HEK293 (cell line): ENCODE measurements around the gene KLK6.
A peak's percentile ranks its signal among the peaks of the same experiment; 100 is the strongest.

ENCODE experiments used
- AEBP2 ChIP-seq: fragments of 450-650 bp; formaldehyde crosslinking; IDR thresholded peaks from 2 replicates; pipeline ENCODE4 v1.5.1; 2016; ENCODE audit warnings: missing biosample characterization, missing genetic modification characterization, borderline replicate concordance
- BCL6B ChIP-seq: fragments of 450-650 bp; formaldehyde crosslinking; IDR thresholded peaks from 2 replicates; pipeline ENCODE4 v1.5.1; 2017; ENCODE audit warnings: missing biosample characterization, missing genetic modification characterization
- FEZF1 ChIP-seq: fragments of 450-650 bp; formaldehyde crosslinking; IDR thresholded peaks from 2 replicates; pipeline ENCODE4 v1.5.1; 2016; ENCODE audit warnings: missing biosample characterization, missing genetic modification characterization
- GLI2 ChIP-seq: fragments of 450-650 bp; formaldehyde crosslinking; IDR thresholded peaks from 2 replicates; pipeline ENCODE4; 2017; ENCODE audit warnings: missing biosample characterization, missing genetic modification characterization, low read depth, borderline replicate concordance
- HIC1 ChIP-seq: fragments of 450-650 bp; formaldehyde crosslinking; IDR thresholded peaks from 2 replicates; pipeline ENCODE4 v1.5.1; 2016; ENCODE audit warnings: missing biosample characterization, missing genetic modification characterization
- HOXA7 ChIP-seq: sonication (generic); formaldehyde crosslinking; IDR thresholded peaks from 2 replicates; pipeline ENCODE4 v1.8.1; 2022; ENCODE audit warnings: missing genetic modification reagents, borderline replicate concordance
- KLF17 ChIP-seq: fragments of 450-650 bp; formaldehyde crosslinking; IDR thresholded peaks from 2 replicates; pipeline ENCODE4 v1.5.1; 2016; ENCODE audit warnings: missing biosample characterization, missing genetic modification characterization
- MEIS1 ChIP-seq: sonication (generic); formaldehyde crosslinking; IDR thresholded peaks from 2 replicates; pipeline ENCODE4 v1.8.1; 2022; ENCODE audit warnings: missing genetic modification reagents, mild to moderate bottlenecking, borderline replicate concordance
- OVOL3 ChIP-seq: fragments of 450-650 bp; formaldehyde crosslinking; IDR thresholded peaks from 2 replicates; pipeline ENCODE4 v1.5.1; 2016; ENCODE audit warnings: missing biosample characterization, missing genetic modification characterization
- REPIN1 ChIP-seq: fragments of 450-650 bp; formaldehyde crosslinking; IDR thresholded peaks from 2 replicates; pipeline ENCODE4 v1.5.1; 2017; ENCODE audit warnings: missing biosample characterization, missing genetic modification characterization, low read depth
- SETDB1 ChIP-seq: IDR thresholded peaks from one replicate; pipeline ENCODE4 v1.6.1; 2017; ENCODE audit warnings: mild to moderate bottlenecking, low read length, moderate library complexity, mixed read lengths; ENCODE audit not compliant: insufficient read length
- TCF7L2 ChIP-seq: IDR thresholded peaks from 2 replicates; pipeline ENCODE4 v1.6.1; 2011; ENCODE audit warnings: low read depth, mild to moderate bottlenecking, inconsistent platforms, low read length, moderate library complexity, borderline replicate concordance
- YY1 ChIP-seq: fragments of 450-650 bp; formaldehyde crosslinking; IDR thresholded peaks from 2 replicates; pipeline ENCODE4 v1.5.1; 2018; ENCODE audit warnings: missing biosample characterization, missing genetic modification characterization
- ZNF133 ChIP-seq: fragments of 450-650 bp; formaldehyde crosslinking; IDR thresholded peaks from 2 replicates; pipeline ENCODE4 v1.5.1; 2016; ENCODE audit warnings: missing biosample characterization, missing genetic modification characterization
- ZNF175 ChIP-seq: fragments of 450-650 bp; formaldehyde crosslinking; IDR thresholded peaks from 2 replicates; pipeline ENCODE4 v1.5.1; 2016; ENCODE audit warnings: missing biosample characterization, missing genetic modification characterization
- ZNF211 ChIP-seq: fragments of 450-650 bp; formaldehyde crosslinking; IDR thresholded peaks from 2 replicates; pipeline ENCODE4 v1.5.1; 2016; ENCODE audit warnings: low read depth, missing biosample characterization, missing genetic modification characterization
- ZNF214 ChIP-seq: fragments of 450-650 bp; formaldehyde crosslinking; IDR thresholded peaks from 2 replicates; pipeline ENCODE4 v1.5.1; 2017; ENCODE audit warnings: missing biosample characterization, mild to moderate bottlenecking, missing genetic modification characterization, borderline replicate concordance
- ZNF341 ChIP-seq: fragments of 450-650 bp; formaldehyde crosslinking; IDR thresholded peaks from 2 replicates; pipeline ENCODE4; 2016; ENCODE audit warnings: low read depth, missing biosample characterization, missing genetic modification characterization
- ZNF37A ChIP-seq: fragments of 450-650 bp; IDR thresholded peaks from 2 replicates; pipeline ENCODE4 v1.5.1; 2018; ENCODE audit warnings: missing biosample characterization, missing genetic modification characterization
- ZNF404 ChIP-seq: fragments of 450-650 bp; formaldehyde crosslinking; IDR thresholded peaks from 2 replicates; pipeline ENCODE4 v1.5.1; 2017; ENCODE audit warnings: missing biosample characterization, missing genetic modification characterization
- ZNF449 ChIP-seq: fragments of 450-650 bp; formaldehyde crosslinking; IDR thresholded peaks from 2 replicates; pipeline ENCODE4 v1.5.1; 2017; ENCODE audit warnings: missing biosample characterization, mild to moderate bottlenecking, missing genetic modification characterization, moderate library complexity
- ZNF488 ChIP-seq: fragments of 450-650 bp; formaldehyde crosslinking; IDR thresholded peaks from 2 replicates; pipeline ENCODE4 v1.5.1; 2016; ENCODE audit warnings: missing biosample characterization, missing genetic modification characterization
- ZNF501 ChIP-seq: fragments of 450-650 bp; formaldehyde crosslinking; IDR thresholded peaks from 2 replicates; pipeline ENCODE4 v1.5.1; 2016; ENCODE audit warnings: missing biosample characterization, missing genetic modification characterization
- ZNF521 ChIP-seq: fragments of 450-650 bp; formaldehyde crosslinking; IDR thresholded peaks from 2 replicates; pipeline ENCODE4 v1.5.1; 2017; ENCODE audit warnings: missing biosample characterization, mild to moderate bottlenecking, missing genetic modification characterization
- ZNF571 ChIP-seq: fragments of 450-650 bp; formaldehyde crosslinking; IDR thresholded peaks from 2 replicates; pipeline ENCODE4 v1.5.0; 2017; ENCODE audit warnings: missing biosample characterization, missing genetic modification characterization
- ZNF623 ChIP-seq: fragments of 450-650 bp; formaldehyde crosslinking; IDR thresholded peaks from 2 replicates; pipeline ENCODE4 v1.5.1; 2016; ENCODE audit warnings: missing biosample characterization, missing genetic modification characterization
- ZNF645 ChIP-seq: fragments of 450-650 bp; formaldehyde crosslinking; IDR thresholded peaks from 2 replicates; pipeline ENCODE4; 2016; ENCODE audit warnings: missing biosample characterization, missing genetic modification characterization
- ZNF677 ChIP-seq: fragments of 450-650 bp; IDR thresholded peaks from 2 replicates; pipeline ENCODE4 v1.5.0; 2018; ENCODE audit warnings: missing biosample characterization, mild to moderate bottlenecking, missing genetic modification characterization, moderate library complexity
- ZNF791 ChIP-seq: fragments of 450-650 bp; formaldehyde crosslinking; IDR thresholded peaks from 2 replicates; pipeline ENCODE4 v1.5.1; 2016; ENCODE audit warnings: missing biosample characterization, missing genetic modification characterization
- ZNF843 ChIP-seq: fragments of 450-650 bp; formaldehyde crosslinking; IDR thresholded peaks from 2 replicates; pipeline ENCODE4 v1.5.1; 2016; ENCODE audit warnings: missing biosample characterization, missing genetic modification characterization

The KLK6 gene

GRCh38 chr19:51016798-51017683 lies 47.6 kb upstream of the KLK6 start (continued):
- no peak for TF ChIP-seq ZNF175 (tag by site-specific recombination)
- TF ChIP-seq SETDB1, result no peak
- TF ChIP-seq BCL6B, result 0 out of 2 replicates have a peak, but pooled peaks have one; percentile 17
- TF ChIP-seq ZNF488 (tag by site-specific recombination), result no peak
- peak; percentile 31; the same call in 1 of the 2 replicates for TF ChIP-seq ZNF449
- TF ChIP-seq ZNF843, result 0 out of 2 replicates have a peak, but pooled peaks have one; percentile 22
- no peak for TF ChIP-seq ZNF133 (tag by site-specific recombination)
- peak; percentile 71; the same call in 1 of the 2 replicates for TF ChIP-seq REPIN1 (tag by site-specific recombination)
- TF ChIP-seq ZNF211 (tag by site-specific recombination), result no peak
- no peak for TF ChIP-seq ZNF37A (tag by site-specific recombination)
- TF ChIP-seq KLF17, result peak; percentile 61; the same call in 1 of the 2 replicates
- TF ChIP-seq MEIS1, result no peak
- TF ChIP-seq OVOL3 (tag by site-specific recombination), result no peak
- TF ChIP-seq GLI2 (tag by site-specific recombination), result no peak
- TF ChIP-seq HIC1 (tag by site-specific recombination), result no peak
- TF ChIP-seq ZNF571, result no peak
- TF ChIP-seq ZNF791 (tag by site-specific recombination), result no peak
- TF ChIP-seq YY1 (tag by site-specific recombination), result no peak
- TF ChIP-seq FEZF1, result no peak
- no peak for TF ChIP-seq ZNF521
- no peak for TF ChIP-seq ZNF501
- TF ChIP-seq ZNF404 (tag by site-specific recombination), result no peak
- TF ChIP-seq ZNF645, result no peak
- no peak for TF ChIP-seq HOXA7
- no peak for TF ChIP-seq AEBP2
- TF ChIP-seq ZNF341 (tag by site-specific recombination), result no peak
- no peak for TF ChIP-seq ZNF214 (tag by site-specific recombination)
- no peak for TF ChIP-seq TCF7L2
- TF ChIP-seq ZNF677 (tag by site-specific recombination), result no peak
- TF ChIP-seq ZNF623 (tag by site-specific recombination), result no peak
